ENCODE measurements around the gene RNF166. TPM values are rescaled to one million over a fixed set of nuclear protein-coding genes. Genes with fewer than 3 reads are reported as not detected.

The RNF166 gene
- total and polyA plus RNA-seq, 2 of the 13 experiments (the other 11 are each of a cell fraction or from before 2014, with no cell fraction given), result 21.4 to 23.0 TPM

- no peak for TF ChIP-seq ZNF713 (CRISPR knock-in tag; IDR thresholded peaks at IDR 0.05)
- 0 out of 2 replicates have a peak, but pooled peaks have one; percentile 8 for TF ChIP-seq TAF1 (CRISPR knock-in tag; IDR thresholded peaks at IDR 0.05)
- TF ChIP-seq JUNB (CRISPR knock-in tag; IDR thresholded peaks at IDR 0.05; ENCODE audit: borderline replicate concordance), result peak; percentile 63; the same call in 1 of the 2 replicates
- TF ChIP-seq ZNF780A (CRISPR knock-in tag; IDR thresholded peaks at IDR 0.05), result peak; percentile 69; the same call in 1 of the 2 replicates
- TF ChIP-seq ZFX (CRISPR knock-in tag; IDR thresholded peaks at IDR 0.05; ENCODE audit: low read depth), result peak; percentile 14; the same call in 1 of the 2 replicates
- peak; percentile 73; the same call in 1 of the 2 replicates for TF ChIP-seq ZNF230 (CRISPR knock-in tag; IDR thresholded peaks at IDR 0.05)
- no peak for TF ChIP-seq SYNCRIP (IDR thresholded peaks at IDR 0.05; ENCODE audit: insufficient read depth, low read depth, low read length)
- peak; percentile 45 for TF ChIP-seq ZNF574 (CRISPR knock-in tag; IDR thresholded peaks at IDR 0.05)
- 0 out of 2 replicates have a peak, but pooled peaks have one; percentile 34 for TF ChIP-seq NCOA1 (CRISPR knock-in tag; IDR thresholded peaks at IDR 0.05)
- peak; percentile 84 for TF ChIP-seq GTF3A (CRISPR knock-in tag; conservative IDR thresholded peaks at IDR 0.05)
- TF ChIP-seq ELF3 (CRISPR knock-in tag; IDR thresholded peaks at IDR 0.05), result peak; percentile 45; the same call in 1 of the 2 replicates
- TF ChIP-seq PCBP1 (IDR thresholded peaks at IDR 0.05; ENCODE audit: borderline replicate concordance, low read depth, low read length), result 0 out of 2 replicates have a peak, but pooled peaks have one; percentile 23
- TF ChIP-seq ZSCAN9 (CRISPR knock-in tag; IDR thresholded peaks at IDR 0.05; ENCODE audit: borderline replicate concordance), result no peak
- peak; percentile 82; the same call in 1 of the 2 replicates for TF ChIP-seq AKAP8 (CRISPR knock-in tag; IDR thresholded peaks at IDR 0.05)
- TF ChIP-seq CSRNP2 (CRISPR knock-in tag; conservative IDR thresholded peaks at IDR 0.05; ENCODE audit: low read depth), result peak; percentile 60; the same call in 1 of the 2 replicates
- TF ChIP-seq ZFP36L1 (CRISPR knock-in tag; IDR thresholded peaks at IDR 0.05), result no peak
- TF ChIP-seq ZNF558 (CRISPR knock-in tag; IDR thresholded peaks at IDR 0.05; ENCODE audit: borderline replicate concordance), result peak; percentile 39; the same call in 1 of the 2 replicates
- TF ChIP-seq BORCS8-MEF2B (CRISPR knock-in tag; IDR thresholded peaks at IDR 0.05), result 0 out of 2 replicates have a peak, but pooled peaks have one; percentile 33
- peak; percentile 96 for TF ChIP-seq ZSCAN22 (CRISPR knock-in tag; IDR thresholded peaks at IDR 0.05)
- TF ChIP-seq ZNF446 (CRISPR knock-in tag; IDR thresholded peaks at IDR 0.05), result peak; percentile 85
- TF ChIP-seq ADNP (CRISPR knock-in tag; IDR thresholded peaks at IDR 0.05), result no peak
Observed at GRCh38 chr16:88649924-88650748, 56.1 kb downstream of the RNF166 start (continued).
